Measurements from ENCODE around the gene OR4K14. TPM values are rescaled to one million over a fixed set of nuclear protein-coding genes. Genes with fewer than 3 reads are reported as not detected.

The OR4K14 gene
- total and polyA plus RNA-seq, 2 donors (not counting 1 experiment from before 2014, with no cell fraction given), result not detected

DNA sequence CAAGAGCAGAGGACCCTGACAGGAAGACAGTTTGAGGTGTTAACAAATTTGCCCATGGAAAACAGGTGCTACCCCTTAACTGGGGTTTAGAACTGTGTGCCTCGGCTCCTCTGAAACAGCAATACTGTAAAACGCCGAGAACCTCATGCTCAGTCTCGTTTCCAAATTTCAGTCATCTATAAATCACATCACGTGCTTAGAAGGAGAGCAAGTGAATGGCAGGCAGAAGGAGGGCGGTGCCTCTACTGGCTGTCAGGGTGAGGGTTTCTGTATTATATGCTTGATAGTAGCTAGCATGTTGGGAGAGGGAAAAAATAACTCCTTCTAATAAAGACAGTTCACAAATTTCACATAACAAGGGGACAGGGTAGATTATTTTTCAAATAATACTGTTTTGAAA is 12.0 kb upstream of the OR4K14 start:
- Histone ChIP-seq H3K36me3 (ENCODE audit: control insufficient read depth, insufficient read depth, low read length) (no peaks in the 10 kb centered on the region), H3K79me2 (ENCODE audit: control insufficient read depth, insufficient read depth, low read length) (no peaks in the 10 kb centered on the region), H3K27ac (ENCODE audit: insufficient read depth, low read length) (no peak overlapping the region), H3K4me3 (replicated peaks in 1 of 4; ENCODE audit: control extremely low read depth in 1 of 4, insufficient read depth in 1 of 4, low read depth in 3 of 4, low read length in 4 of 4) (no peak overlapping the region), H3K9ac (ENCODE audit: insufficient read depth, low read length) (no peak overlapping the region), H3K9me3 (ENCODE audit: control insufficient read depth, insufficient read depth, low read depth, low read length) (no peaks in the 10 kb centered on the region), H3K4me2 (ENCODE audit: extremely low read depth, insufficient read depth, low read length) (no peak overlapping the region), H2AFZ (ENCODE audit: low read length) (no peak overlapping the region), H3K27me3 (ENCODE audit: control insufficient read depth, insufficient read depth, low read length) (no peaks in the 10 kb centered on the region), H4K20me1 (ENCODE audit: control insufficient read depth, extremely low read depth, insufficient read depth, low read length) (no peaks in the 10 kb centered on the region), H3K4me1 (ENCODE audit: control insufficient read depth, extremely low read depth, insufficient read depth, low read length) (no peaks in the 10 kb centered on the region)
- DNase-seq (ENCODE audit: low read depth in 2 of 2), result no peak
- TF ChIP-seq, protein P1, sequence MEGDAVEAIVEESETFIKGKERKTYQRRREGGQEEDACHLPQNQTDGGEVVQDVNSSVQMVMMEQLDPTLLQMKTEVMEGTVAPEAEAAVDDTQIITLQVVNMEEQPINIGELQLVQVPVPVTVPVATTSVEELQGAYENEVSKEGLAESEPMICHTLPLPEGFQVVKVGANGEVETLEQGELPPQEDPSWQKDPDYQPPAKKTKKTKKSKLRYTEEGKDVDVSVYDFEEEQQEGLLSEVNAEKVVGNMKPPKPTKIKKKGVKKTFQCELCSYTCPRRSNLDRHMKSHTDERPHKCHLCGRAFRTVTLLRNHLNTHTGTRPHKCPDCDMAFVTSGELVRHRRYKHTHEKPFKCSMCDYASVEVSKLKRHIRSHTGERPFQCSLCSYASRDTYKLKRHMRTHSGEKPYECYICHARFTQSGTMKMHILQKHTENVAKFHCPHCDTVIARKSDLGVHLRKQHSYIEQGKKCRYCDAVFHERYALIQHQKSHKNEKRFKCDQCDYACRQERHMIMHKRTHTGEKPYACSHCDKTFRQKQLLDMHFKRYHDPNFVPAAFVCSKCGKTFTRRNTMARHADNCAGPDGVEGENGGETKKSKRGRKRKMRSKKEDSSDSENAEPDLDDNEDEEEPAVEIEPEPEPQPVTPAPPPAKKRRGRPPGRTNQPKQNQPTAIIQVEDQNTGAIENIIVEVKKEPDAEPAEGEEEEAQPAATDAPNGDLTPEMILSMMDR (conservative IDR thresholded peaks at IDR 0.05 in 1 of 2, IDR thresholded peaks at IDR 0.05 in 1 of 2; ENCODE audit: low read depth in 1 of 2, low read length in 2 of 2), result no peak
- TF ChIP-seq EZH2 (IDR thresholded peaks at IDR 0.05; ENCODE audit: low read length, missing control alignments), result no peak

DNA sequence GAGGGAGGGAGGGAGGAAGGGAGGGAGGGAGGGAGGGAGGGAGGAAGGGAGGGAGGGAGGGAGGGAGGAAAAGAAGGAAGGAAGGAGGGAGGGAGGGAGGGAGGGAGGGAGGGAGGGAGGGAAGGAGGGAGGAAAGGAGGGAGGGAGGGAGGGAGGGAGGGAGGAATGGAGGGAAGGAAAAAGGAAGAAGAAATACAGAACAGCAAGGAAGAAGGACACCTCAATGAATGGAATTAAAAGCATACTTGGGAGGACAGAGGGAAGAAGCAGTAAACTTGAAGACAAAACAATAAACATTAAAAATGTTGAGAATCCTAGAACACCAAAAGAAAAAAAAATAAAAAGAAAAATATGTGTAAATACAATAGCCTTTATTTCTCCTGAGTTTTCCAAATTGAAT is 11.0 kb downstream of the OR4K14 start:
- no peaks in the 10 kb centered on the region for H3K4me1 ChIP-seq (ENCODE audit: control insufficient read depth, extremely low read depth, insufficient read depth, low read length)

DNA sequence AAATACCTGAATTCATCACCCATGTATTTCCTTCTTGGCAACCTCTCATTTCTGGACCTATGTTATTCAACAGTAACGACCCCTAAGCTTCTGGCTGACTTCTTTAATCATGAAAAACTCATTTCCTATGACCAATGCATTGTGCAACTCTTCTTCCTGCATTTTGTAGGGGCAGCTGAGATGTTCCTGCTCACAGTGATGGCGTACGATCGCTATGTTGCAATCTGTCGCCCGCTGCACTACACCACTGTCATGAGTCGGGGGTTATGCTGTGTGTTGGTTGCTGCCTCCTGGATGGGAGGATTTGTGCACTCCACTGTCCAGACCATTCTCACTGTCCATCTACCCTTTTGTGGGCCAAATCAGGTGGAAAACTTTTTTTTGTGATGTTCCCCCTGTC is 16.8 kb downstream of the OR4K14 start:
- no peak overlapping the region for H3K9ac ChIP-seq (ENCODE audit: insufficient read depth, low read length)
- no peak for DNase-seq (ENCODE audit: low read depth in 2 of 2)
- TF ChIP-seq EZH2 (IDR thresholded peaks at IDR 0.05; ENCODE audit: low read length, missing control alignments), result no peak
- TF ChIP-seq, protein P1 (conservative IDR thresholded peaks at IDR 0.05 in 1 of 2, IDR thresholded peaks at IDR 0.05 in 1 of 2; ENCODE audit: low read depth in 1 of 2, low read length in 2 of 2), result no peak
- H3K4me1 ChIP-seq (ENCODE audit: control insufficient read depth, extremely low read depth, insufficient read depth, low read length), result no peaks in the 10 kb centered on the region
- no peaks in the 10 kb centered on the region for H3K9me3 ChIP-seq (ENCODE audit: control insufficient read depth, insufficient read depth, low read depth, low read length)
- no peak overlapping the region for H3K27ac ChIP-seq (ENCODE audit: insufficient read depth, low read length)
- no peak overlapping the region for H3K4me3 ChIP-seq (replicated peaks in 1 of 4; ENCODE audit: control extremely low read depth in 1 of 4, insufficient read depth in 1 of 4, low read depth in 3 of 4, low read length in 4 of 4)
- H4K20me1 ChIP-seq (ENCODE audit: control insufficient read depth, extremely low read depth, insufficient read depth, low read length), result no peaks in the 10 kb centered on the region
- no peak overlapping the region for H2AFZ ChIP-seq (ENCODE audit: low read length)
- H3K36me3 ChIP-seq (ENCODE audit: control insufficient read depth, insufficient read depth, low read length), result no peaks in the 10 kb centered on the region
- H3K4me2 ChIP-seq (ENCODE audit: extremely low read depth, insufficient read depth, low read length), result no peak overlapping the region
- no peaks in the 10 kb centered on the region for H3K27me3 ChIP-seq (ENCODE audit: control insufficient read depth, insufficient read depth, low read length)
- H3K79me2 ChIP-seq (ENCODE audit: control insufficient read depth, insufficient read depth, low read length), result no peaks in the 10 kb centered on the region

More for the DNA sequence above, 11.0 kb downstream of the OR4K14 start:
- Histone ChIP-seq H3K4me2 (ENCODE audit: extremely low read depth, insufficient read depth, low read length) (no peak overlapping the region), H3K27me3 (ENCODE audit: control insufficient read depth, insufficient read depth, low read length) (no peaks in the 10 kb centered on the region), H4K20me1 (ENCODE audit: control insufficient read depth, extremely low read depth, insufficient read depth, low read length) (no peaks in the 10 kb centered on the region), H3K36me3 (ENCODE audit: control insufficient read depth, insufficient read depth, low read length) (no peaks in the 10 kb centered on the region), H3K27ac (ENCODE audit: insufficient read depth, low read length) (no peak overlapping the region), H3K4me3 (replicated peaks in 1 of 4; ENCODE audit: control extremely low read depth in 1 of 4, insufficient read depth in 1 of 4, low read depth in 3 of 4, low read length in 4 of 4) (no peak overlapping the region), H3K9ac (ENCODE audit: insufficient read depth, low read length) (no peak overlapping the region), H3K9me3 (ENCODE audit: control insufficient read depth, insufficient read depth, low read depth, low read length) (no peaks in the 10 kb centered on the region), H3K79me2 (ENCODE audit: control insufficient read depth, insufficient read depth, low read length) (no peaks in the 10 kb centered on the region), H2AFZ (ENCODE audit: low read length) (no peak overlapping the region)
- no peak for DNase-seq (ENCODE audit: low read depth in 2 of 2)
- TF ChIP-seq, protein P1 (conservative IDR thresholded peaks at IDR 0.05 in 1 of 2, IDR thresholded peaks at IDR 0.05 in 1 of 2; ENCODE audit: low read depth in 1 of 2, low read length in 2 of 2), result no peak
- no peak for TF ChIP-seq EZH2 (IDR thresholded peaks at IDR 0.05; ENCODE audit: low read length, missing control alignments)
